GM19468 (cell line): ENCODE results near the gene PTPN13.
A peak's percentile ranks its signal among the peaks of the same experiment; 100 is the strongest.

Experiments
- ATAC-seq: cut with Tn5 transposase; IDR thresholded peaks from one replicate; pipeline ENCODE4 v1.9.1; 2021; ENCODE audit warnings: mild to moderate bottlenecking, moderate library complexity, moderate number of reproducible peaks; ENCODE audit not compliant: unreplicated experiment; ENCODE audit errors: extremely low read depth

PTPN13 gene

DNA sequence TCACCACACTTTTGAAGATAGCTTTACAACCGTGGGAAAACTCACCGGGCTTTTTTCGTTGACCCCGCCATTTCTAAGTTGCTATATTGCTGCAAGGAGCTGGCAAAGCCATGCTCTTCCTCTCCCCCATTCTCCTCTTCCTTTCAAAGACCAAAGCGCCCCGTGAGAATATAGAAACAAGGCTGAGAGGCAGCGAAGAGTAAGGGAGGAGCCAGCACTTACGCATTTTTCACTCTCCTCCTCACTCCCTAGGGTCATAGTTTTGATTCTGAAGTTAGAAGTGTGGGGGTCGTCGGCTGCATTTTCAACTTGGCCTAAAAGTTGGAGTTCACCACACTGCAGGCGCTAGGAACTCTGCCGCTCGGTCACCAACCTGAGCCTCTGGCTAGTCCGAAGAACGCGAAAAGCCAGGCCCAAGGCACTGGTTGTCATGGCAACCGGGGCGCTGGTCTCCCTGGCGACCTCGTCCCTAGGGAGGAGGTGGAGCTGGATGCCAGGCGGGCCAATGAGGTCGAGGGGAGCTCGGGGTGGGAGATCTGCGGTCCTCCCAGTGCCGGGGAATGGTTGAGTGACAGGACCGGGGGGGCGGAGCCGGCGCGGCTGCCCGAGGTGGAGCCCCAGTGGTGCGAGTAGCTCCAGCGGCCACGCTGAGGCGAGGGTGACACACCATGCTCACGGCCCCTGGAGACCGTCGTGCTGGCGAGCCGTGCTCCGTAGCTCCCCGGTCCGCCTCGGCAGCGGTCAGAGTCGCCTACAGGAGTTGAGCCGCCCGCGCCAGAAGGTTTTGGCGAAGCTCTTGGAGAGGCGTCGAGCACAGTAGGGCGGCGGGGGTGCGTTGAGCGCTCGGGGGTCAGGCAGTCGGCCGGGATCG lies at the start of gene PTPN13:
Gene PTPN13 (plus strand): TSS at position 628 of the 871 bp plus-strand sequence. CDS start 40,942 bp downstream, outside the sequence.
- peak; percentile 98 for ATAC-seq

- ATAC-seq, result no peak
These were observed 47.0 kb upstream of the PTPN13 start for GRCh38 chr4:86547140-86547539.

DNA sequence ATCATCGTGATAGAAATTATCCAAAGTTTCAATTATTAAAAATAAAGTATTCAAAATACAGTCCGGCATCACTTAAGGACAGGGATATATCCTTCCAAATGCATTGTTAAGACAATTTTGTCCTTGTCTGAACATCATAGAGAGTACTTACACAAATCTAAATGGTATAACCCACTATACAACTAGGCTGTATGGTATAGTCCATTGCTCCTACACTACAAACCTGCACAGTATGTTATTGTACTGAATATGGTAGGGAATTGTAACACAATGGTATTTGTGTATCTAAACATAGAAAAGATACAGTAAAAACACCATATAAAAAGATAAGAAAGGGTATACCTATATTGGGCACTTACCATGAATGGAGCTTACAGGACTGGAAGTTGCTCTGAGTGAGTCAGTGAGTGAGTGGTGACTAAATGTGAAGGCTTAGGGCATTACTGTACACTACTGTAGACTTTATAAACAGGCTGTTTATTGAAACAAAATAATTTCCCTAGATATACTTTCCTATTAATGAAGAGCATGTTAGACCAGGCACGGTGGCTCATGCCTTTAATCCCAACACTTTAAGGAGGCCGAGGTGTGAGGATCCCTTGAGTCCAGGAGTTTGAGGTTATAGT lies 44.8 kb upstream of the PTPN13 start:
- no peak for ATAC-seq

- ATAC-seq, result no peak
These were observed 42.7 kb upstream of the PTPN13 start for GRCh38 chr4:86551387-86551786.

DNA sequence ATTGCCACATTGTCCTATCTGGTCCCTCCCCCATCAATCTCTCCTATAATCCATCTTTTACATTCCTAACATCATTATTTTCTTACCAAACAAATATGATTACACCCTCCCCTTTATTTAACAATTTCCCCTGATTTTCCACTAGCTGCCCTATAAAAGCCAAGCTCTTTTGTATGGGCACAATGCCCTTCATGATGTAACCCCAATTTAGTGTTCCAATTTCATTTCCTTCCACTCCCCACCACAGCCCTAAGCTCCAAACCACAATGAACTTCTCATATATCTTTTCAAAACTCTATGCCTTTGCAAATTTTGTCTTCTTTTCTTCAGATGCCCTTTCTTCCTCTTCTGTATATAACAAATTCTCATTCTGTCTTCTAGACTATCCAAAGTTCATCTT lies 39.5 kb upstream of the PTPN13 start:
- ATAC-seq, result no peak

GRCh38 chr4:86556791-86557415 lies 37.2 kb upstream of the PTPN13 start:
- ATAC-seq, result no peak

GRCh38 chr4:86557526-86557925 lies 36.6 kb upstream of the PTPN13 start:
- ATAC-seq, result peak; percentile 81

DNA sequence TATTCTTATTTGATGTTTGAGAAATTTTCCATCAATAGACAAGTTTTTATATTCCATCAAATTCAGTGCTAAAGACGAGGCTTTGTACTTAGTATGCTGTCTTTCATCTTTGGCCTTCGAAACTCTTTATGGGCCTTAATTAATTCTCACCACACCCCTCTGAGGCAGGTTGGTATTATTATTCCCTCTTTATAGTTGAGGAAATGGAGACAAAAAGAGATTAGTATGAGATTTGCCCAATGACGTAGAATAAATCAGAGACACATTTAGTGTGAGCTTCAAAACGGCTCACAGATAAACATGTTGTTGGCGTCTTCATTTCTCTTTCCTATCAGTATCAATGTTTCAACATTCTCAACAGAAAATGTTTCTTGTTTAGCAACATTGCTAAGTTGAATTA lies 35.9 kb upstream of the PTPN13 start:
- ATAC-seq, result no peak

- no peak for ATAC-seq
These were observed 35.3 kb upstream of the PTPN13 start for GRCh38 chr4:86558797-86559196.

- no peak for ATAC-seq
These were observed 33.7 kb upstream of the PTPN13 start for GRCh38 chr4:86560447-86560846.

- no peak for ATAC-seq
These were observed 32.9 kb upstream of the PTPN13 start for GRCh38 chr4:86561256-86561655.

GRCh38 chr4:86563416-86563815 lies 30.7 kb upstream of the PTPN13 start:
- ATAC-seq, result no peak

- ATAC-seq, result no peak
These were observed 29.3 kb upstream of the PTPN13 start for GRCh38 chr4:86564795-86565194.

DNA sequence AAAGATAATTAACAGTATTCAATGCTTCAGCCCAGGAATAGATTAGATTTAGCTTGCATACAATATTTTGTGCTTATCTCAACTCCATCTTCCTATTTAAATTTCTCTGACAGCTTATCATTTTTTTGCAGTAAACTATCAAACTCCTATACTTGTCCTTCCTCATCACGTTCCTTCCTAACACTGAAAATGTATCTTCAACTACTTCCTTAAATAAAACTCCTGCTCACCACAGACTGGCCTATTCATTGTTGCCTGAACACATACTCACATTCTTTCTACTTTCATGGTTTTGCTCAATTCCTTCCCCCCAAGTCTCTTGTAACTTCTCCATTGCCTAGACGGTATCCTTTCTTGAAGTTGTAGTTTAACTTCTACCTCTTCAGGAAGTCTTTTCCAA lies 28.5 kb upstream of the PTPN13 start:
- ATAC-seq, result no peak

DNA sequence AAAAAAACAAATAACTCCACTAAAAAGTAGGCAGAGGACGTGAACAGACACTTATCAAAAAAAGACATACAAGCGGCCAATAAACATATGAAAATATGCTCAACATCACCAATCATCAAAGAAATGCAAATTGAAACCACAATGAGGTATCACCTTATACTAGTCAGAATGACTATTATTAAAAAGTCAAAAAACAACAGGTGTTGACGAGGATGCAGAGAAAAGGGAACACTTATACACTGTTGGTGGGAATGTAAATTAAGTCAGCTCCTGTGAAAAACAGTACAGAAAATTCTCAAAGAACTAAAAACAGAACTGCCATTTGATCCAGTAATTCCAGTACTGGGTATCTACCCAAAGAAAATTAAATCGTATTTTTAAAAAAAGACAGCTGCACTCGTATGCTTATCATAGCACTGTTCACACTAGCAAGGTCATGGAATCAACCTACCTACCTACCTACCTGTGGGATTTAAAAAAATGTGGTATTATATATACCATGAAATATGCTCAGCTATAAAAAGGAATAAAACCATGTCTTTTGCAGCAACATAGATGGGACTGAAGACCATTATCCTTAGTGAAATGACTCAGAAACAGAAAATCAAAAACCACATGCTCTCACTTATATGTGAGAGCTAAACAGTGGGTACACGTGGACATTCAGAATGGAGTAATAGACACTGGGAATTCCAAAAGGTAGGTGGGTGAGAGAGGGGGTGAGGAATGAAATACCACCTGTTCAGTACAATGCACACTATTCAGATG lies 24.8 kb upstream of the PTPN13 start:
- no peak for ATAC-seq

DNA sequence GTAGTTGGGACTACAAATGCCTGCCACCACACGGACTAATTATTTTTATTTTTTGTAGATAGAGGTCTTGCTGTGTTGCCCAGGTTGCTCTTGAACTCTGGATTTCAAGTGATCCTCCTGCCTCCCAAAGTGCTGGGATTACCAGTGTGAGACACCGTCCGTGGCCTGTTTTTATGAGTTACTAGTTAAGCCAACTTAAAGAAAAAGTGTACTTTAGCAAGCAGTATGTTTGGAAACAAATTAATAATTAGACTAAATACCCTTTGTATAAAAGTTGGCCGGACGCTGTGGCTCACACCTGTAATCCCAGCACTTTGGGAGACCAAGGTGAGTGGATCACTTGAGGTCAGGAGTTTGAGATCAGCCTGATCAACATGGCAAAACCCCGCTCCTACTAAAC lies 14.2 kb upstream of the PTPN13 start:
- no peak for ATAC-seq

DNA sequence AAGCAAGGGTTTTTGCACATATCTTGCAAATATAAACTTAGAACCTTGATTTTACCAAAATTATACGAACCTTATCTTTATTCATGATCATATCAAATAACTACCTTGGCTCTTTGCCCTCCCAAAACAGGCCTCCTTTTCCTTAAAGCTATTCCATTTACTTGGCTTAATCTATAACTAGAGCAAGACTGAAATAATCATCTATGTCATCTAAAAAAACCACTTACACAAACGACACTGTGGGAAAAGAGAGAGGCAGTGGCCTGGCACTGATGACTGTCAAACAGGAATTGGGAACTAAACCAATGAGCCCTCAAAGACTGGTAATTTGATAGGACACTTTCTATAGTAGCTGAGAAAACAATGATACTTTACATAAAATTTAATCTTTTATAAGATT lies 11.7 kb upstream of the PTPN13 start:
- no peak for ATAC-seq

GRCh38 chr4:86586160-86586572 lies 7.9 kb upstream of the PTPN13 start:
- ATAC-seq, result no peak

- ATAC-seq, result no peak
These were observed 7.3 kb upstream of the PTPN13 start for GRCh38 chr4:86586626-86587380.
